ENCODE measurements around the gene XYLT1. TPM values are rescaled to one million over a fixed set of nuclear protein-coding genes. Genes with fewer than 3 reads are reported as not detected.

XYLT1 gene
- total and polyA plus RNA-seq, 9 of the 15 experiments (the other 6 are each of a cell fraction or from before 2014, with no cell fraction given) = 0.03 to 0.09 (median 0.08) TPM; not detected in 6

- Histone ChIP-seq H3K4me3 (no peak overlapping the region), H3K4me1 (replicated peaks in 1 of 2; ENCODE audit: control insufficient read depth in 2 of 2, insufficient read depth in 2 of 2, low read length in 2 of 2) (no peaks in the 10 kb centered on the region), H3K9ac (ENCODE audit: insufficient read depth in 1 of 2, low read depth in 2 of 2, low read length in 2 of 2) (no peak overlapping the region), H3K27me3 (ENCODE audit: control insufficient read depth in 2 of 2, insufficient read depth in 2 of 2, low read length in 2 of 2) (peaks cover 0 to 4% of the 10 kb centered on the region in 2 experiments; a peak in 1 of 5 replicates), H3K36me3 (ENCODE audit: control insufficient read depth, insufficient read depth, low read length) (no peaks in the 10 kb centered on the region), H4K20me1 (replicated peaks; ENCODE audit: control insufficient read depth, insufficient read depth, low read length) (no peaks in the 10 kb centered on the region), H3K9me3 (replicated peaks; ENCODE audit: control insufficient read depth, insufficient read depth, low read depth, low read length) (no peaks in the 10 kb centered on the region), H3K4me2 (ENCODE audit: insufficient read depth, low read length) (no peak overlapping the region), H3K27ac (ENCODE audit: extremely low read depth, low read depth, low read length) (no peak overlapping the region), H3K9me1 (ENCODE audit: control insufficient read depth, insufficient read depth, low read length) (no peaks in the 10 kb centered on the region), H2AFZ (ENCODE audit: low read depth, low read length) (no peak overlapping the region), H3K79me2 (ENCODE audit: control insufficient read depth, insufficient read depth, low read length) (no peaks in the 10 kb centered on the region)
- ATAC-seq = no peak
- ChIA-PET CTCF (ENCODE audit: low intra/inter-chr PET ratio) (no interaction called here), POLR2A (no interaction called here)
- intact Hi-C loops (cut with micrococcal nuclease) (no loop called here), in situ Hi-C loops (cut with MboI) (no loop called here)
- no TSS peak for BruUV-seq (replicated peaks)
- no peak for DNase-seq (ENCODE audit: extremely low read depth in 1 of 4, low spot score in 3 of 4)
- no peak for FAIRE-seq
- WGBS (ENCODE audit: insufficient coverage, low coverage, missing lambda C conversion rate) = 0% methylated on average over 2 of the region's 2 CpGs
- TF ChIP-seq ZNF584 (CRISPR knock-in tag; IDR thresholded peaks at IDR 0.05; ENCODE audit: low read depth) = no peak
- TF ChIP-seq HDAC6 (IDR thresholded peaks at IDR 0.05; ENCODE audit: low read depth, low read length) = no peak
- no peak for TF ChIP-seq NR2C1 (IDR thresholded peaks at IDR 0.05)
- TF ChIP-seq NR2C1 (tag; IDR thresholded peaks at IDR 0.05) = no peak
- TF ChIP-seq ELF4 (CRISPR knock-in tag; IDR thresholded peaks at IDR 0.05) = no peak
- TF ChIP-seq IRF2 (CRISPR knock-in tag; IDR thresholded peaks at IDR 0.05) = no peak
- TF ChIP-seq MCM7 (IDR thresholded peaks at IDR 0.05) = no peak
- no peak for TF ChIP-seq ZNF449 (CRISPR knock-in tag; IDR thresholded peaks at IDR 0.05)
- no peak for TF ChIP-seq RFX1 (IDR thresholded peaks at IDR 0.05)
- TF ChIP-seq HNRNPL (IDR thresholded peaks at IDR 0.05; ENCODE audit: low read depth, low read length) = no peak
- no peak for TF ChIP-seq ZFP1 (CRISPR knock-in tag; IDR thresholded peaks at IDR 0.05)
- no peak for TF ChIP-seq ZNF644 (tag; IDR thresholded peaks at IDR 0.05; ENCODE audit: low read depth)
- TF ChIP-seq KDM1A (IDR thresholded peaks at IDR 0.05) = no peak
- TF ChIP-seq ELF2 (CRISPR knock-in tag; IDR thresholded peaks at IDR 0.05) = no peak
- no peak for TF ChIP-seq MAZ (CRISPR knock-in tag; conservative IDR thresholded peaks at IDR 0.05 in 1 of 2, IDR thresholded peaks at IDR 0.05 in 1 of 2)
- TF ChIP-seq SMAD4 (CRISPR knock-in tag; conservative IDR thresholded peaks at IDR 0.05) = no peak
- no peak for TF ChIP-seq RHOXF2B (CRISPR knock-in tag; conservative IDR thresholded peaks at IDR 0.05)
- no peak for TF ChIP-seq PML (IDR thresholded peaks at IDR 0.05; ENCODE audit: low read length)
- TF ChIP-seq KLF13 (tag; IDR thresholded peaks at IDR 0.05; ENCODE audit: borderline replicate concordance, low read depth) = no peak
- no peak for TF ChIP-seq ZFX (CRISPR knock-in tag; IDR thresholded peaks at IDR 0.05)
- no peak for TF ChIP-seq SOX6 (IDR thresholded peaks at IDR 0.05)
Observed at GRCh38 chr16:17488506-17488905, 17.7 kb upstream of the XYLT1 start.

All from K562 (cell line).